KMS-11 (cell line): ENCODE data around the gene CENATAC.

Experiments
- H2AFZ ChIP-seq: fragments of 200-600 bp; sonication (generic); 2 replicates; pipeline ENCODE4 v1.6.1; 2016; ENCODE audit warnings: antibody characterized with exemption, mixed run types, low read depth
- H3K27ac ChIP-seq: fragments of 200-600 bp; sonication (generic); 2 replicates; pipeline ENCODE4 v1.6.1; 2016; ENCODE audit warnings: mild to moderate bottlenecking, mixed run types
- H3K27me3 ChIP-seq: fragments of 200-600 bp; sonication (generic); 2 replicates; pipeline ENCODE4 v1.6.1; 2017; ENCODE audit warnings: mild to moderate bottlenecking, low read depth, mixed run types, moderate library complexity; ENCODE audit not compliant: insufficient read depth
- H3K36me3 ChIP-seq: fragments of 200-600 bp; sonication (generic); 2 replicates; pipeline ENCODE4 v1.6.1; 2017; ENCODE audit warnings: mild to moderate bottlenecking, mixed run types; ENCODE audit not compliant: insufficient read depth
- H3K4me1 ChIP-seq: fragments of 200-600 bp; sonication (generic); 2 replicates; pipeline ENCODE4 v1.6.1; 2016; ENCODE audit warnings: mild to moderate bottlenecking, low read depth, mixed run types; ENCODE audit not compliant: poor library complexity, severe bottlenecking
- H3K4me2 ChIP-seq: fragments of 200-600 bp; sonication (generic); 2 replicates; pipeline ENCODE4 v1.7.0; 2016; ENCODE audit warnings: mild to moderate bottlenecking, mixed run types
- H3K4me3 ChIP-seq: fragments of 200-600 bp; sonication (generic); IDR thresholded peaks from 2 replicates; pipeline ENCODE4 v1.6.1; 2017; ENCODE audit warnings: low read depth, low read length, mixed read lengths; ENCODE audit not compliant: insufficient read depth
- H3K79me2 ChIP-seq: fragments of 200-600 bp; sonication (generic); 2 replicates; pipeline ENCODE4 v1.6.1; 2016; ENCODE audit warnings: low read depth, mixed run types; ENCODE audit not compliant: insufficient read depth
- H3K9ac ChIP-seq: fragments of 200-600 bp; sonication (generic); 2 replicates; pipeline ENCODE4 v1.6.1; 2016; ENCODE audit warnings: mild to moderate bottlenecking, mixed run types
- H4K20me1 ChIP-seq: fragments of 200-600 bp; sonication (generic); 2 replicates; pipeline ENCODE4 v1.6.1; 2016; ENCODE audit warnings: mild to moderate bottlenecking, mixed run types; ENCODE audit not compliant: insufficient read depth
- CTCF ChIP-seq: fragments of 200-600 bp; sonication (generic); conservative IDR thresholded peaks from 2 replicates; pipeline ENCODE4 v1.6.1; 2017; ENCODE audit warnings: low read depth, mild to moderate bottlenecking, antibody characterized with exemption, low read length, moderate library complexity, mixed read lengths

CENATAC gene

GRCh38 chr11:119049081-119049480, 51.1 kb downstream of the CENATAC start:
- no peaks in the 10 kb centered on the region for H3K79me2 ChIP-seq
- no peak for TF ChIP-seq CTCF
- no peaks in the 10 kb centered on the region for H3K27me3 ChIP-seq
- no peak overlapping the region for H3K4me2 ChIP-seq
- H3K4me3 ChIP-seq = no peak overlapping the region
- H3K4me1 ChIP-seq = no peaks in the 10 kb centered on the region
- no peak overlapping the region for H2AFZ ChIP-seq
- H4K20me1 ChIP-seq = no peaks in the 10 kb centered on the region
- no peak overlapping the region for H3K9ac ChIP-seq
- no peaks in the 10 kb centered on the region for H3K36me3 ChIP-seq
- H3K27ac ChIP-seq = no peak overlapping the region

- H3K4me3 ChIP-seq = no peak overlapping the region
- H3K27ac ChIP-seq = no peak overlapping the region
- H3K9ac ChIP-seq = no peak overlapping the region
- no peaks in the 10 kb centered on the region for H3K36me3 ChIP-seq
- H2AFZ ChIP-seq = no peak overlapping the region
- H3K4me1 ChIP-seq = peaks cover 7% of the 10 kb centered on the region
- H3K27me3 ChIP-seq = no peaks in the 10 kb centered on the region
- no peak overlapping the region for H3K4me2 ChIP-seq
- no peaks in the 10 kb centered on the region for H4K20me1 ChIP-seq
- peaks cover 16% of the 10 kb centered on the region; the same call in 1 of the 2 replicates for H3K79me2 ChIP-seq
- no peak for TF ChIP-seq CTCF
These were observed 53.7 kb downstream of the CENATAC start for GRCh38 chr11:119051440-119052162.

GRCh38 chr11:119052163-119052814, 54.4 kb downstream of the CENATAC start:
- H3K27ac ChIP-seq = no peak overlapping the region
- peaks cover 16% of the 10 kb centered on the region; the same call in 1 of the 2 replicates for H3K79me2 ChIP-seq
- no peaks in the 10 kb centered on the region for H3K36me3 ChIP-seq
- H3K9ac ChIP-seq = no peak overlapping the region
- H2AFZ ChIP-seq = no peak overlapping the region
- no peaks in the 10 kb centered on the region for H3K27me3 ChIP-seq
- H3K4me2 ChIP-seq = no peak overlapping the region
- no peaks in the 10 kb centered on the region for H4K20me1 ChIP-seq
- no peak for TF ChIP-seq CTCF
- H3K4me3 ChIP-seq = no peak overlapping the region
- peaks cover 7% of the 10 kb centered on the region for H3K4me1 ChIP-seq

GRCh38 chr11:119054418-119054817, 56.5 kb downstream of the CENATAC start:
- Histone ChIP-seq H3K4me3 (no peak overlapping the region), H3K36me3 (no peaks in the 10 kb centered on the region), H3K27ac (no peak overlapping the region), H3K9ac (no peak overlapping the region), H3K79me2 (peaks cover 16% of the 10 kb centered on the region; the same call in 1 of the 2 replicates), H2AFZ (no peak overlapping the region), H3K4me2 (no peak overlapping the region), H4K20me1 (no peaks in the 10 kb centered on the region), H3K27me3 (no peaks in the 10 kb centered on the region), H3K4me1 (peaks cover 11% of the 10 kb centered on the region)
- no peak for TF ChIP-seq CTCF
